Measurements from ENCODE around the gene ANAPC2.
A peak's percentile ranks its signal among the peaks of the same experiment; 100 is the strongest.

Gene ANAPC2

DNA sequence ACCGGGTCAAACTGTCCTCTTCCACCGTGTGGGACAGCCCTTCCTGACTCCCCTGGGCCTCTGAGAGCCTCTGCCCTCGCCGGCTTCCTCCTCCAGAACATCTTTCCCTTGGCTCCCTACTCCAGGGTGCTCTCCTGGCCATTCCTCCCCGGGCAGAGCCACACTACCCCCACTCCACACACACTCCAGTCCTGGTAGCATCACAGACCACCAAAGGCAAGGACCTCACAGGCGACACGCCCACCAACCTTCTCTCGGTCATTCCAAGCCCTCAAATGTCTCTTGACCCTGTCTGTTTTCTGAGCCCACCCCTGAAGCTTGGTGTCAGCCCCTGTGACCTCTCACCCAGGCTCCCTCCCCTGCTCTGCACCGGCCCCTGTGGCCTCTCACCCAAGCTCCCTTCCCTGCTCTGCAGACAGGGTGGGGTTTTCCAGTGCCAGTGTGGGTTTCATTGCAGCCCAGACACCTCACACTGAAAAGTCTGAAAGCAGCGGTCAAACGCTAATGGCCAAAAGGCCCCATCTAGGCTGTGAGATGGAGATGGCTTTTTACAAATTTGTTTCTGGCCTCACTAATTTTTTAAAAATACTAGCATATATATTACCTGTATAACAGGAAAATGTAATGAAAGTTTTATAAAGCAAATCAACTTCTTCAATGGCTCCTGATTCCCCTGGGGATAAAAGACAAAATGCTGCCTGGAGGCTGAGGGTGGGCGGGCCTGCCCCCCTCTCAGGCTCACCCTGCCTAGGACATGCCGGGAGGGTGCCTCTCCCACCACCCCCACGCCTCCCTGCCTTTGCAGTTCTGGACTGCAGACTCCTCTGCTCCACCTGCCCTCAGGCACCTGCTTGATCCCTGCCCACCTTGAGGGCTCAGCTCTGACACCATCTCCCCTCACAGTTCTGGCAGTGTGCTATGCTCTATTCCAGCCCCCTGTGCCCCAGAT is 29.0 kb downstream of the ANAPC2 start:
- H4K20me1 ChIP-seq (ENCODE audit: insufficient read depth, low read length) = no peaks in the 10 kb centered on the region
- H3K4me2 ChIP-seq (ENCODE audit: low read length) = peak overlapping the region; percentile 56
- H3K79me2 ChIP-seq (ENCODE audit: low read length) = no peaks in the 10 kb centered on the region
- no peak for TF ChIP-seq CTCF (IDR thresholded peaks at IDR 0.05; ENCODE audit: low read depth, low read length)
- no peak for TF ChIP-seq EZH2phosphoT487 (IDR thresholded peaks at IDR 0.05; ENCODE audit: low read depth)
- no peaks in the 10 kb centered on the region for H3K36me3 ChIP-seq (replicated peaks; ENCODE audit: low read depth, low read length)
- peak overlapping the region; percentile 17; the same call in 1 of the 2 replicates for H3K9ac ChIP-seq (ENCODE audit: low read length)
- H3K27ac ChIP-seq (ENCODE audit: low read length) = no peak overlapping the region
- H2AFZ ChIP-seq (ENCODE audit: low read depth, low read length) = no peak overlapping the region; the same call in 1 of the 2 replicates
- H3K4me3 ChIP-seq (ENCODE audit: low read length) = peak overlapping the region; percentile 13; the same call in 1 of the 2 replicates
- H3K27me3 ChIP-seq (ENCODE audit: low read depth, low read length) = 0 out of 2 replicates have a peak, but pooled peaks cover 6% of the 10 kb centered on the region
- no peaks in the 10 kb centered on the region for H3K9me3 ChIP-seq (ENCODE audit: insufficient read depth, low read length)
- H3K4me1 ChIP-seq (ENCODE audit: low read length) = peaks cover 19% of the 10 kb centered on the region

DNA sequence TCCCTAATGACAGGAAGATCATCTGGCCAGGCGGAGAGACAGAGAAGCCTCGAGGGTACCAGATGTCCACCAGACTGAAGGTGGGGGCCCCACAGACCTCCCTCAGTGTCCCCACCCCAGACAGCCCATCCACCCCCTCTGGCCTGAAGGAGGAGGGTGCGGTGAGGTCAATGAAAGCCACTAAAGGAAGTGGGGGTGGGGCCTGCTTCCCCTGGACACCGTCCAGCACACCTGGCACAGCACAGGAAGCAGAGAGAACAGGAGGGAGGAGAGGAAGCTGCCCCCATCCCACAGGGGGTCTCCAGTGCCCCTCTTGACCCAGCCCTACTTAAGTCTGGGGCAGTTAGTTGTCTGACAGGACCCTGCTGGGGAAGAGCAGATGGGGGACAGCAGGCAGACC is 29.7 kb downstream of the ANAPC2 start:
- Histone ChIP-seq H3K9me3 (ENCODE audit: insufficient read depth, low read length) (no peaks in the 10 kb centered on the region), H3K4me3 (ENCODE audit: low read length) (no peak overlapping the region), H3K4me2 (ENCODE audit: low read length) (peak overlapping the region; percentile 56; the same call in 1 of the 2 replicates), H3K9ac (ENCODE audit: low read length) (peak overlapping the region; percentile 17; the same call in 1 of the 2 replicates), H3K36me3 (replicated peaks; ENCODE audit: low read depth, low read length) (no peaks in the 10 kb centered on the region), H3K27me3 (ENCODE audit: low read depth, low read length) (0 out of 2 replicates have a peak, but pooled peaks cover 6% of the 10 kb centered on the region), H2AFZ (ENCODE audit: low read depth, low read length) (no peak overlapping the region), H3K79me2 (ENCODE audit: low read length) (no peaks in the 10 kb centered on the region), H4K20me1 (ENCODE audit: insufficient read depth, low read length) (no peaks in the 10 kb centered on the region), H3K27ac (ENCODE audit: low read length) (no peak overlapping the region), H3K4me1 (ENCODE audit: low read length) (peaks cover 19% of the 10 kb centered on the region)
- TF ChIP-seq CTCF (IDR thresholded peaks at IDR 0.05; ENCODE audit: low read depth, low read length) = no peak
- no peak for TF ChIP-seq EZH2phosphoT487 (IDR thresholded peaks at IDR 0.05; ENCODE audit: low read depth)

GRCh38 chr9:137157618-137158415 is 30.5 kb downstream of the ANAPC2 start:
- H3K4me3 ChIP-seq (ENCODE audit: low read length) = no peak overlapping the region
- H3K4me1 ChIP-seq (ENCODE audit: low read length) = peaks cover 19% of the 10 kb centered on the region
- no peak for TF ChIP-seq EZH2phosphoT487 (IDR thresholded peaks at IDR 0.05; ENCODE audit: low read depth)
- TF ChIP-seq CTCF (IDR thresholded peaks at IDR 0.05; ENCODE audit: low read depth, low read length) = no peak
- no peaks in the 10 kb centered on the region for H3K9me3 ChIP-seq (ENCODE audit: insufficient read depth, low read length)
- H3K36me3 ChIP-seq (replicated peaks; ENCODE audit: low read depth, low read length) = no peaks in the 10 kb centered on the region
- no peak overlapping the region for H3K27ac ChIP-seq (ENCODE audit: low read length)
- no peak overlapping the region for H3K4me2 ChIP-seq (ENCODE audit: low read length)
- H3K27me3 ChIP-seq (ENCODE audit: low read depth, low read length) = 0 out of 2 replicates have a peak, but pooled peaks cover 6% of the 10 kb centered on the region
- no peaks in the 10 kb centered on the region for H4K20me1 ChIP-seq (ENCODE audit: insufficient read depth, low read length)
- no peaks in the 10 kb centered on the region for H3K79me2 ChIP-seq (ENCODE audit: low read length)
- no peak overlapping the region for H3K9ac ChIP-seq (ENCODE audit: low read length)
- H2AFZ ChIP-seq (ENCODE audit: low read depth, low read length) = no peak overlapping the region

All from OCI-LY3 (cell line).